ENCODE data around the gene BARHL2. TPM values are rescaled to one million over a fixed set of nuclear protein-coding genes. Genes with fewer than 3 reads are reported as not detected.

Gene BARHL2
- total RNA-seq, 2 donors from 2014 or later: not detected

DNA sequence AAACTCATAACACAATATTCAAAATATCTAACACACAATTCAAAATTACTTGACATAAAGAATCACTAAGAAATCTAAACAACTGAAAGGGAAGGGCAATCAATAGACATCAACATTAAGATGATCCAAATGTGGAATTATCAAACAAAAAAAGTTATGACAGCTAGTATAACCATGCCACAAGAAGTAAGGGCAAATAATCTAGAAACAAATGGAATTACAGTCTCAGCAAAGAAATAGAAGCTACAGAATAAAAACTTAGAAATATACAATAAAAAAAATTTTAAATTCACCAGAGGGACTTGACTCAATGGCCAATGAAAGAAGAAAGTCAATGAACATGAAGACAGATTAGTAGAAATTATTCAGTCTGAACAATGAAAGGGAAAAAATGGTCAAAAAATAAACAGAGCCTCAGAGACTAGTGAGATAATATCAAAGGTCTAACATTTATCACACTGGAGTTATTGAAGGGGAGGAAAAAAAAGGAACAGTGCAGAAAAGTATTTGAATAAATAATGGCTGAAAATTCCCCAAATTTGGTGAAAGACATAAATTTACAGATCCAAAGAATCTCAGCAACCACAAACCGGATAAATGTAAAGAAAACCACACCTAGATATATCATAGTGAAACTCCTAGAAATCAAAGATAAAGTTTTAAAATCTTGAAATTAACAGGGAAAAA lies 41.8 kb downstream of the BARHL2 start:
- ATAC-seq: no peak
- intact Hi-C loops (cut with DNase I): no loop called here
- no peaks in the 10 kb centered on the region for H3K9me3 ChIP-seq
- H3K27ac ChIP-seq: no peak overlapping the region
- 71 to 72% methylated on average over 1 of the region's 1 CpG for WGBS, 2 donors
- no peak for TF ChIP-seq POLR2A (IDR thresholded peaks at IDR 0.05)
- TF ChIP-seq, protein P1, sequence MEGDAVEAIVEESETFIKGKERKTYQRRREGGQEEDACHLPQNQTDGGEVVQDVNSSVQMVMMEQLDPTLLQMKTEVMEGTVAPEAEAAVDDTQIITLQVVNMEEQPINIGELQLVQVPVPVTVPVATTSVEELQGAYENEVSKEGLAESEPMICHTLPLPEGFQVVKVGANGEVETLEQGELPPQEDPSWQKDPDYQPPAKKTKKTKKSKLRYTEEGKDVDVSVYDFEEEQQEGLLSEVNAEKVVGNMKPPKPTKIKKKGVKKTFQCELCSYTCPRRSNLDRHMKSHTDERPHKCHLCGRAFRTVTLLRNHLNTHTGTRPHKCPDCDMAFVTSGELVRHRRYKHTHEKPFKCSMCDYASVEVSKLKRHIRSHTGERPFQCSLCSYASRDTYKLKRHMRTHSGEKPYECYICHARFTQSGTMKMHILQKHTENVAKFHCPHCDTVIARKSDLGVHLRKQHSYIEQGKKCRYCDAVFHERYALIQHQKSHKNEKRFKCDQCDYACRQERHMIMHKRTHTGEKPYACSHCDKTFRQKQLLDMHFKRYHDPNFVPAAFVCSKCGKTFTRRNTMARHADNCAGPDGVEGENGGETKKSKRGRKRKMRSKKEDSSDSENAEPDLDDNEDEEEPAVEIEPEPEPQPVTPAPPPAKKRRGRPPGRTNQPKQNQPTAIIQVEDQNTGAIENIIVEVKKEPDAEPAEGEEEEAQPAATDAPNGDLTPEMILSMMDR (IDR thresholded peaks at IDR 0.05): no peak
- no peak for DNase-seq
- no peak overlapping the region for H3K4me3 ChIP-seq
- H3K36me3 ChIP-seq (replicated peaks in 1 of 2; ENCODE audit: insufficient read depth in 1 of 2, low read depth in 2 of 2): no peaks in the 10 kb centered on the region
- H3K27me3 ChIP-seq: no peaks in the 10 kb centered on the region
- H3K4me1 ChIP-seq: no peaks in the 10 kb centered on the region

DNA sequence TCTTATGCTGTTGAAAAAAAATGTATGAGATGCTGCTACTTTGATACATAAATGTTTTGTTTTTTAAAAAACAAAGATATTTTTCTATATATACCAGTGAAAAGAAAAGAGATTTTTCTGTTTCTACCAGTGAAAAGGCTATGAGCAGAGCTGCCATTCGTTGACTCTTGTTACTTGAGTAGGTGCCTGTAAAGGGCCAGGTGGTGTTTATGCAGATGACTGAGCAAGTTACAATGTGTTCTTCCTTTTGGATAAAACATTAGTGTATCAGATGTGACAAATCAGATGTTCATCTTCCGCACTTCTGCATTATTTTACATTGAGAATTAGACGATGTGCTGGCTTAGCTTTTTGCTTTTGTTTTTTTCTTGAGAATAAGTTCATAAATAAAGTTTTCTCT lies 45.4 kb downstream of the BARHL2 start:
- H3K9me3 ChIP-seq: no peaks in the 10 kb centered on the region
- no peak overlapping the region for H3K27ac ChIP-seq
- H3K4me1 ChIP-seq: no peaks in the 10 kb centered on the region
- 72% methylated on average over 3 of the region's 3 CpGs for WGBS, 2 donors
- H3K4me3 ChIP-seq: no peak overlapping the region
- intact Hi-C loops (cut with DNase I): no loop called here
- DNase-seq: peak in 1 of 4 donors; percentile 4
- H3K27me3 ChIP-seq: no peaks in the 10 kb centered on the region
- TF ChIP-seq POLR2A (IDR thresholded peaks at IDR 0.05): no peak
- TF ChIP-seq, protein P1 (IDR thresholded peaks at IDR 0.05): no peak
- no peaks in the 10 kb centered on the region for H3K36me3 ChIP-seq (replicated peaks in 1 of 2; ENCODE audit: insufficient read depth in 1 of 2, low read depth in 2 of 2)
- ATAC-seq: no peak

DNA sequence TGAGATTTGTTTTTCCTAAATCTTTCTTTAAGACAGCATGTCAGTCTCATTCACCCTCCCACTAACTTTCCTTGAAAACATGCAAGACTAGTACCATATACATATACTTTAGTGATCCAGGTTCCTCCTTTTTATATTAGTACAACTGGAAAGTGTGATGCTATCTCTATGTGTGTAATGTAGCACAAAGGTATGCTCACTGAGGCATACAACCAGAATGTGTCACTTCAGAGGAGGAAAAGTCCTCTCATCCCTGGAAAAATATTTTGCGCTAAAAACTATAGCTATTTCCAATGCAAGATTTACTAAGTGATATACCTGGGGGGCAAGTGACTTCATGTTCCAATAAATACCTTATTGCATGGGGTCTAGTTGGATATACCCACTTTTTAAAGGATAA lies 45.9 kb downstream of the BARHL2 start:
- Histone ChIP-seq H3K27ac (no peak overlapping the region), H3K4me1 (no peaks in the 10 kb centered on the region), H3K27me3 (no peaks in the 10 kb centered on the region), H3K4me3 (no peak overlapping the region), H3K36me3 (replicated peaks in 1 of 2; ENCODE audit: insufficient read depth in 1 of 2, low read depth in 2 of 2) (no peaks in the 10 kb centered on the region), H3K9me3 (no peaks in the 10 kb centered on the region)
- ATAC-seq: no peak
- no peak for DNase-seq
- TF ChIP-seq, protein P1 (IDR thresholded peaks at IDR 0.05): no peak
- TF ChIP-seq POLR2A (IDR thresholded peaks at IDR 0.05): no peak
- 85 to 97% methylated on average over 1 of the region's 1 CpG for WGBS, 2 donors
- intact Hi-C loops (cut with DNase I): no loop called here
